WERI-Rb-1 (cell line): ENCODE data around the gene EPAS1.

Source experiments
- DNase-seq: peaks from one replicate; pipeline ENCODE4 v3.0.0-alpha.2; 2020
- H3K27ac ChIP-seq: fragments of 250-450 bp; sonication (Bioruptor Pico); 2 replicates; pipeline ENCODE4 v1.5.1; 2020; ENCODE audit warnings: mild to moderate bottlenecking, moderate library complexity
- H3K27me3 ChIP-seq: fragments of 250-450 bp; sonication (Bioruptor Pico); 2 replicates; pipeline ENCODE4 v1.5.1; 2021; ENCODE audit warnings: mild to moderate bottlenecking, low read depth, moderate library complexity; ENCODE audit not compliant: insufficient read depth, severe bottlenecking
- H3K36me3 ChIP-seq: fragments of 250-450 bp; sonication (Bioruptor Pico); 2 replicates; pipeline ENCODE4 v1.5.1; 2020; ENCODE audit warnings: mild to moderate bottlenecking, moderate library complexity
- H3K4me3 ChIP-seq: 2 replicates; pipeline ENCODE4 v1.5.1; 2011; ENCODE audit warnings: low read depth, mild to moderate bottlenecking, control low read depth, low read length
- H3K9me3 ChIP-seq: fragments of 250-450 bp; sonication (Bioruptor Pico); 2 replicates; pipeline ENCODE4 v1.5.1; 2021; ENCODE audit warnings: mild to moderate bottlenecking, moderate library complexity; ENCODE audit not compliant: severe bottlenecking
- TF ChIP-seq, protein P1 (sequence below): IDR thresholded peaks from 2 replicates; pipeline ENCODE4 v1.5.1; 2011; ENCODE audit warnings: low read depth, mild to moderate bottlenecking, control low read depth, inconsistent platforms, low read length

The EPAS1 gene

DNA sequence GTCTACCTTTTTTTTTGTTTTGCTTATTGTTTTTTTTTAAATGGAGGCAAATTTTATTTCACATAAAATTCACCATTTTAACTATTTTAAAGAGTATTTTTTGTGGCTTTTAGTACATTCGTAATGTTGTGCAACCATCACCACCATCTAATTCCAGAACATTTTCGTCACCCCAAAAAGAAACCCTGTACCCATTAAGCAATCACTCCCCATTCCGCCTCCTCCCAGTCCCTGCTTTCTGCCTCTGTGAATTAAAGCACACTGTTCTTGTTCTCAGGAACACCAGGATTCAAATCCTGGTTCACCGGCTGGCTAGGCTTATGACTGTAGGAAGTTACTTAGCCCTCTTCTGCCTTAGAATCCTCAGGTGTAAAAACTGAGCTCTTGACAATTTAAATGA lies 36.9 kb upstream of the EPAS1 start:
- Histone ChIP-seq H3K27me3 (no peaks in the 10 kb centered on the region), H3K27ac (no peak overlapping the region), H3K36me3 (no peaks in the 10 kb centered on the region), H3K4me3 (no peak overlapping the region), H3K9me3 (no peaks in the 10 kb centered on the region)
- no peak for DNase-seq
- TF ChIP-seq, protein P1, sequence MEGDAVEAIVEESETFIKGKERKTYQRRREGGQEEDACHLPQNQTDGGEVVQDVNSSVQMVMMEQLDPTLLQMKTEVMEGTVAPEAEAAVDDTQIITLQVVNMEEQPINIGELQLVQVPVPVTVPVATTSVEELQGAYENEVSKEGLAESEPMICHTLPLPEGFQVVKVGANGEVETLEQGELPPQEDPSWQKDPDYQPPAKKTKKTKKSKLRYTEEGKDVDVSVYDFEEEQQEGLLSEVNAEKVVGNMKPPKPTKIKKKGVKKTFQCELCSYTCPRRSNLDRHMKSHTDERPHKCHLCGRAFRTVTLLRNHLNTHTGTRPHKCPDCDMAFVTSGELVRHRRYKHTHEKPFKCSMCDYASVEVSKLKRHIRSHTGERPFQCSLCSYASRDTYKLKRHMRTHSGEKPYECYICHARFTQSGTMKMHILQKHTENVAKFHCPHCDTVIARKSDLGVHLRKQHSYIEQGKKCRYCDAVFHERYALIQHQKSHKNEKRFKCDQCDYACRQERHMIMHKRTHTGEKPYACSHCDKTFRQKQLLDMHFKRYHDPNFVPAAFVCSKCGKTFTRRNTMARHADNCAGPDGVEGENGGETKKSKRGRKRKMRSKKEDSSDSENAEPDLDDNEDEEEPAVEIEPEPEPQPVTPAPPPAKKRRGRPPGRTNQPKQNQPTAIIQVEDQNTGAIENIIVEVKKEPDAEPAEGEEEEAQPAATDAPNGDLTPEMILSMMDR: no peak

DNA sequence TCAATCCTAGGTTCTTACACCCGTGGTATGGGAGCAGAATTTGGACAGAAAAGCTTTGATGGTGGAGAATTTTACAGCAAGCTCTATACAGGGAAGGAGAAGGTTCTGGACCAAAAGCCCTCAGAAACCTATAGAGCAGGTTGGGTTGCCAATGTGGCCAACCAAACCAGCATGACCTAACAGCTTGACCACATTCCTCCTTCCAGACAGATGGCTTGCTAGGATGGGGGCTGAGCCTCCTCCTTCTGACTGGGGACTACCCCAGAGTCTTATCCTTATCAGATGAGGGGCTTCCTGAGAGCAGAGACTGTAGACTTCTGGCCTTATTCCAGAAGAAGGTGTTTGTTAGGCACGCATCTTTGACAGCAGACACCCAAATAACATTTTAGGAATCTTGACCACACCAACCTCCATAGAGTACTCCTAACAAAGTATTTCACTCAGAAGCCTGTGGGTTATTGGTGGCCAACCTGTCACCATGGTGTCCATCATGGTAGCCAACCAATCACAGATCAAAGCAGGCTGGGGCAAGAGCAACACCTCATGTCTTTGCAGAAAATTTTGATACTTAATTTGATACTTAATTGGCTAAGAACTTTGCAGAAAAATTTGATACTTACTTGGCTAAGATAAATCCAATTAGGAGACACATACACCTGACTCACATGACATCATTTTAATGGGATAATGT lies 34.8 kb upstream of the EPAS1 start:
- no peak for DNase-seq
- H3K4me3 ChIP-seq: no peak overlapping the region
- TF ChIP-seq, protein P1: no peak
- H3K27me3 ChIP-seq: no peaks in the 10 kb centered on the region
- H3K27ac ChIP-seq: no peak overlapping the region
- no peaks in the 10 kb centered on the region for H3K9me3 ChIP-seq
- H3K36me3 ChIP-seq: no peaks in the 10 kb centered on the region

DNA sequence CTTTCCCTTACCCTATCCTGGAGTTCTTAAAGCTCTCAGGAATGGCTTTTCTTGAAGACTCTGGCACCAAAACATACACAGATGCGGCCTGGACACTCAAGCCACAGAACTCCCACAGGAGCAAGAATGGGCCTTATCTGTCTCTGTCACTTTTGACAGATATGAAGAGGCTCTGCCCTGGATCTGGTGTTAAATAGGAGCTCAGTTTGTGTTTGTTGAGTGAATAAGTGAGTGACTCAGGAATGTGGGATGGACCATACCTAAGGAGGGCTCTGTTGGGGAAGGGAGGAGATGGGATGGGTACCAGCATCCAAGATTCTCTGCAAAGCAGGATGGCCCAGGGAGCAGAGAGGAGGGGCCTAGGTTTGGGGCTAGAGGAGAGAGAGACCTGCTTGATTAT lies 33.9 kb upstream of the EPAS1 start:
- TF ChIP-seq, protein P1: no peak
- H3K36me3 ChIP-seq: no peaks in the 10 kb centered on the region
- H3K9me3 ChIP-seq: no peaks in the 10 kb centered on the region
- no peak for DNase-seq
- H3K27me3 ChIP-seq: no peaks in the 10 kb centered on the region
- no peak overlapping the region for H3K4me3 ChIP-seq
- no peak overlapping the region for H3K27ac ChIP-seq

DNA sequence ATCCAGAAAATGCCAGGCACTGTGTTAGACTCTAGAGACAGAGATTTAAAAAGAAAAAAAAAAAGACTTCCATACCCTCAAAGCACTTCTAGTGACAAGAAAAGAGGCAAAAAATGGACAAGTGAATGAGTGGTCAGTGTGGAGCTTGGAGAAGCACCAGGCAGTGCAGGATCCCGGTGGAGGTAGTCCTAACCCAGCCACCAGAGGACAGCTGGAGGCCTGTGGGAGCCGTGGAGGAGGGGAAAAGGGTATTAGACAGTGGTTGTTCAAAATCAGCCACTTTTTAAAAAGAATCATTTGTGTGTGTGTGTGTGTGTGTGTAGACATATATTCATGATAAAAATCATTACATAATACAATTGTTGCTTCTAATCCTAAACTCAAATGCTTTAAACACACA lies 32.8 kb upstream of the EPAS1 start:
- H3K4me3 ChIP-seq: no peak overlapping the region
- TF ChIP-seq, protein P1: no peak
- no peak overlapping the region for H3K27ac ChIP-seq

DNA sequence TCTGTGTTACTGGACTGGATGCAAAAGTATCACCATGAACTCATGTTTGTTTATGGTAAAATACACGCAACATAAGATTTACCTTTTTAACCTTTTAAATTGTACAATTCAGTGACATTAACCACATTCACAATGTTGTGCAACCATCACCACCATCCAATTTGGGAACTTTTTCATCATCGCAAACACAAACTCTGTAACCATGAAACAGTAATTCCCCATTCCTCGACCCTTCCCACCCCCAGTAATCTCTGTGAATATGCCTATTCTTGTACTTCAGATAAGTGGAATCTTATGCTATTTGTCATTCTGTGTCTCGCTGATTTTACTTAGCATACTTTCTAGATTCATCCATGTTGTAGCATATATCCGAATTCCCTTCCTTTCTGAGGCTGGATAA lies 31.1 kb upstream of the EPAS1 start:
- Histone ChIP-seq H3K27me3 (no peaks in the 10 kb centered on the region), H3K36me3 (no peaks in the 10 kb centered on the region), H3K27ac (no peak overlapping the region), H3K4me3 (no peak overlapping the region), H3K9me3 (no peaks in the 10 kb centered on the region)
- no peak for DNase-seq
- TF ChIP-seq, protein P1: no peak

More for the DNA sequence above, 32.8 kb upstream of the EPAS1 start:
- no peaks in the 10 kb centered on the region for H3K36me3 ChIP-seq
- H3K9me3 ChIP-seq: no peaks in the 10 kb centered on the region
- H3K27me3 ChIP-seq: no peaks in the 10 kb centered on the region
- no peak for DNase-seq

DNA sequence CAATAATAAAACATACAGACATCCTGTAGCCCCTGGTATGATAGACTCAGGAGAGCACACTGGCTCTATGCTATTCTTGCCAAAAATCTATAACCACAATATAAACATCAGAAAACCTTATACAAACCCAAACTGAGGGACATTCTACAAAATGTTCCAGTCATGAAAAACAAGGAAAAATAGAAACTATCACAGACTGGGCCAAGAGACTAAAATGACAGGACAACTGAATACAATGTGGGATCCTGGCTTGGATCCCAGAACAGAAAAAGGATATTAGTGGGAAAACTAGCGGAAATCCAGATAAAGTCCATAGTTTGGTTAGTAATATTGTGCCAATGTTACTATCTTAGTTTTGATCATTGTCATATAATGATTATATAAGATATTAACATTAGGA lies 29.6 kb upstream of the EPAS1 start:
- H3K27ac ChIP-seq: no peak overlapping the region
- DNase-seq: no peak

More for the DNA sequence above, 29.6 kb upstream of the EPAS1 start:
- H3K4me3 ChIP-seq: no peak overlapping the region
- H3K36me3 ChIP-seq: no peaks in the 10 kb centered on the region
- no peaks in the 10 kb centered on the region for H3K9me3 ChIP-seq
- TF ChIP-seq, protein P1: no peak
- no peaks in the 10 kb centered on the region for H3K27me3 ChIP-seq
